Cerebellar cortex (tissue), 1 donor: ENCODE measurements around the gene HNRNPU.
A peak's percentile ranks its signal among the peaks of the same experiment; 100 is the strongest.

Experiments
- DNase-seq: peaks from one replicate; pipeline ENCODE4 v3.0.0-alpha.2; 2015; ENCODE audit warnings: low spot score

The HNRNPU gene

GRCh38 chr1:244864253-244865027, at the start of gene HNRNPU:
Gene HNRNPU, minus strand, starts transcription at chr1:244864543. Its CDS starts 236 bp downstream, at chr1:244864307.
- DNase-seq: peak; percentile 95

GRCh38 chr1:244913806-244914205, 49.5 kb upstream of the HNRNPU start:
- DNase-seq: no peak

- DNase-seq: no peak
Measured at GRCh38 chr1:244904119-244904518, 39.8 kb upstream of the HNRNPU start.

- DNase-seq: no peak
Measured at GRCh38 chr1:244901400-244902015, 37.2 kb upstream of the HNRNPU start.

- peak; percentile 58 for DNase-seq
Measured at GRCh38 chr1:244897476-244898254, 33.3 kb upstream of the HNRNPU start.

DNA sequence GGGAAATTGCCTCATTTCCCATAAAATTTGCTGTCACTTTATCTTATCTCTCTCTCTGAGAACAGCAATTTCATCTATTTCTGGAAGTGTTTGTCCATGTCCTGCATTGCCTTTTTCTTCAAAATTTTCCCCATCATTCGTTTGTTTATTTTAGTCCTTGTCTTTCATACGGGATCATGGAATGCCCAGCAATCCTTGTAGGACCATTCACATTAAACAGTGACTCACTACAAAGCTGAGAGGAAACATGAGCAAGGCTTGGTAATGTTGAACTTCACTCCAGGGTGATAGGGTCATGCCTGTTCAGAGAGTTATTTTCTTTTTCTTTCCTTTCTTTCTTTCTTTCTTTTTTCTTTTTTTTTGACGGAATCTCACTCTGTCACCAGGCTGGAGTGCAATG, 32.2 kb upstream of the HNRNPU start:
- DNase-seq: no peak

- DNase-seq: no peak
Measured at GRCh38 chr1:244893836-244894235, 29.5 kb upstream of the HNRNPU start.

GRCh38 chr1:244887281-244887680, 22.9 kb upstream of the HNRNPU start:
- DNase-seq: no peak

GRCh38 chr1:244881552-244882280, 17.4 kb upstream of the HNRNPU start:
- no peak for DNase-seq

DNA sequence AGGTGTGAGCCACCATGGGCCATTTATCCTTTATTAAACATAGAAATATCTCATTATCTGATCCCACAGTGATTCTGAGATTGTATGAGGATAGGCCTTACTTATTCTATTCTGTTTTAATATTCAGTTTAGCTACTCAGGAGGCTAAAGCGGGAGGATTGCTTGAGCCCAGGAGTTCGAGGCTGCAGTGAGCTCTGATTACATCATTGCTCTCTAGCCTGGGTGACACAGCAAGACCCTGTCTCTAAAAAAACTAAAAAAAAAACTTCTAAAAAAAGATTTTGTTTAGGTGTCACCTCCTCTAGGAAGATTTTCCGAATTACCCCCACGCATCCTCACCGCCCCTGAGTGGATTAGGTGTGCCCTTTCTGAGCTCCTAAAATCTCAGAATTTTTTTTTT, 14.3 kb upstream of the HNRNPU start:
- no peak for DNase-seq

DNA sequence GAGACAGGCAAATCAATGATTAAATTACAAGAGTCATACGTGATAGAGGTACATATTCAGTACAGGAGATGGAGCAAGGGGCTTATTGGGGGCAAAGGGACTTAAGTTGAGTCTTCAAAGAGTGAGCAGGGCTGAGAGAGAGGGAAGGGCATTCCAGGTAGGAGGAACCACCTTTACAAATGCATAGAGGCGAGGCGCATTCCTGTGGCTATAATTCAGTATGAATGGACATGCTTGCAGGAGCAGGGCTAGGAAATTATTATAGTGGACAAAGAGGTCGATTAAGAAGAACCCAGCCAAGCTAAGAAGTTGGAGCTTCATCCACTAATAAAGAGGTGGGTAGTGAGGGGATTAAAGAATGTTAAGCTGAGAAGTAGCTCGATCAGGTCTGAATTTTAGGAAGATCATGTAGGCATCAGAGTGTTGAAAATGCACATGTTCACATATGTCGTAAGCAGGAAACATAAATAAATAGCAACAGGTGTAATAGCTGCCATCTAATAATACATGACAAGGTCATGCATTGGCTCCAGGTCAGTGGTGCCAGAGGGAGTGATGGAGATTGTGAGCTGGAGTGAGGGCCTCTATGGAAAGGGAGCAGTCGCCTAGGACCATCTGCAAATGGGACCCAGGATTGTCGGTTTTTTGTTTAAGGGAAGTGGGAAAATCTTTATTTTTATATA, 12.0 kb upstream of the HNRNPU start:
- DNase-seq: no peak

DNA sequence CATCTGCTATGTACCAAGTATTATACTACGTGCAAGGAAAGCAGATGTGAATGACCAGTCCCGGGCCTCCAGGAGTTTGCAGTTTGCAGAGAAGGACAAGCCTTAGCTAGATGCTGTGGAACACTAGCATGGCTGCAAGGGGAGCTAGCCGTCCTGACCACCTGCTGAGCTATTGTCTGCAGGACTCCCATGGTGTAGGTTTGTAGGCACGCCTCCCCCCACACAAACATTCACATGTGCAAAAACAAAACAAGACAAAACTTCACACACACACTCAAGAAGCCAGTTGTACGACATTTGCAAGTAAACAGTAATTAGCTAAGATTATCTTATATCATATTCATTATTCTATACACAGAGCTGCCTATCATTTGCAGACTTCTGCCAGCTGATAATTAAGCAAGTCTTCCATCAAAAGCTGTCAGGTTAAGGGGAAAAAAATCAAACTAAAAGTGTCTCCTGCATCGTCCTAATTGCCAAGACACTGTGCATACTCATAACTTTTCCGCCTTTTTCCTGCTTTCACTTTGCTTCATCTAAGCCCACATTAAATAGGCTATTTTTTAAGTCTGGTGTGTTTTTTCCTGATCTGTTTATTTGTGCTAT, 10.7 kb upstream of the HNRNPU start:
- DNase-seq: no peak

GRCh38 chr1:244869950-244870349, 5.6 kb upstream of the HNRNPU start:
- no peak for DNase-seq

DNA sequence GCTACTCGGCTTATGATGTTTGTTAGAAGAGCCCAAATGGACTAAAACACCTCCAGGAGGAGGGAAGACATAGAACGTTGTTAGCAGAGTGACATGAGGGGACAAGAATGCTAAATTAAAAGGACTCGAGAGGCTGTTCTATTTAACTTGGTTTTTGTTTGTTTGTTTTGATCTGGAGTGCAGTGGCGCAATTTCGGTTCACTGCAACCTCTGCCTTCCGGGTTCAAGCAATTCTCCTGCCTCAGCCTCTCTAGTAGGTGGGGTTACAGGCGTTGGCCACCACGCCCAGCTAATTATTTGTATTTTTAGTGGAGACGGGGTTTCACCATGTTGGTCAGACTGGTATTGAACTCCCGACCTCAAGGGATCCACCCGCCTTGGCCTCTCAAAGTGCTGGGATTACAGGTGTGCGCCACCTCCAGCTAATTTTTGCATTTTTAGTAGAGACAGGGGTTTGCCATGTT, 5.1 kb upstream of the HNRNPU start:
- no peak for DNase-seq

DNA sequence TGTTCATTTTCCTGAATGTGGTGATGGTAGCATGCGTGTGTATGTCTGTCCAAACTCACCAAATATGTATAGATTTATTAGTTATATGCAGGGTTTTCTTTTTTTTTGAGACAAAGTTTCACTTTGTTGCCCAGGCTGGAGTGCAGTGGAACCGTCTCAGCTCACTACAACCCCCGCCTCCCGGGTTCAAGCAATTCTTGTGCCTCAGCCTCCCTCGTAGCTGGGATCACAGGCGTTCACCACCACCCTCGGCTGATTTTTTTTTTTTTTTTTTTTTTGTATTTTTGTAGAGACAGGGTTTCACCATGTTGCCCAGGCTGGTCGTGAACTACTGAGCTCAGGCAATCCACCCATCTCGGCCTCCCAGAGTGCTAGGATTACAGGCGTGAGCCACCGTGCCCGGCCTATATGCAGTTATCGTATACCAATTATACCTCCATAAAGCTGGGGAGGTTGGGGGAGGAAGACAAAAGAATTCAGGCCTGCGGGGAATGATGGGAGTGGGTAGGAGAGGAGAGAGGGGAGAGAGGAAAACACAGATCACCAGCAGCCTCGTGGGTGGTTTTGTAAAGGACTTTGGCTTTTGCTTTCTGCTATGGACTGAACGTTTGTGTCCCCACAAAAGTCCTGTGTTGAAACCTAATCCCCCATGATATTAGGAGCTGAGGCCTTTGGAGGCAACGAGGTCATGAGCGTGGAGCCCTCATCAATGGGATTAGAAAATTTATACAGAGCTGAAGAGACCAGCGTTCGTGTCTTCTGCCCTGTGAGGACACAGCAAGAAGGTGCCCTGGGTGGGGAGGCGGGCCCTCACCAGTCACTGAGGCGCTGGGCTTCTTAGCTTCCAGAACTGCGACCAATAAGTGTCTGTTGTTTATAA, 4.4 kb upstream of the HNRNPU start:
- no peak for DNase-seq

- DNase-seq: no peak
Measured at GRCh38 chr1:244866355-244866754, 2.0 kb upstream of the HNRNPU start.

- no peak for DNase-seq
Measured at GRCh38 chr1:244865820-244866219, 1.5 kb upstream of the HNRNPU start.

DNA sequence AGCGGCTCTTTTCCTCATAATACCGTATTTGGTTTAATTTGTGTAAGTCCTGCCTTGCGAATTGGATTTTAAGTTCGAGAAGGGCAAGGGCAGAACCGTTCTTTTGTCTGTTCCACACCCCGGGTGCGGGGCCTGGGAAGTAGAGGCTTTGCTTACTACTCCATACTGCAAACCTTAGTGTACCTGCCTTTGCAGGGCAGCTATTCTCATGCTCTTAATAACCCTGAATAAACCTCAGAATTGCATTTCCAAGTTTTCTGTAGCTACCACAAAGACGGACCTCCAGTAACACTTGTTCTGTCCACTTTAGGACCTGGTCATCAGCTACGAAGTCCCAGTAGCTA, 657 bp upstream of the HNRNPU start:
- DNase-seq: no peak

- DNase-seq: no peak
Measured at GRCh38 chr1:244863491-244864252, 671 bp downstream of the HNRNPU start.
